NCI-H774 (cell line): ENCODE results near the gene RAD51B.

Experiments used
- DNase-seq: peaks from one replicate; lab custom pipeline; 2025; lab: John Stamatoyannopoulos, UW

The RAD51B gene

DNA sequence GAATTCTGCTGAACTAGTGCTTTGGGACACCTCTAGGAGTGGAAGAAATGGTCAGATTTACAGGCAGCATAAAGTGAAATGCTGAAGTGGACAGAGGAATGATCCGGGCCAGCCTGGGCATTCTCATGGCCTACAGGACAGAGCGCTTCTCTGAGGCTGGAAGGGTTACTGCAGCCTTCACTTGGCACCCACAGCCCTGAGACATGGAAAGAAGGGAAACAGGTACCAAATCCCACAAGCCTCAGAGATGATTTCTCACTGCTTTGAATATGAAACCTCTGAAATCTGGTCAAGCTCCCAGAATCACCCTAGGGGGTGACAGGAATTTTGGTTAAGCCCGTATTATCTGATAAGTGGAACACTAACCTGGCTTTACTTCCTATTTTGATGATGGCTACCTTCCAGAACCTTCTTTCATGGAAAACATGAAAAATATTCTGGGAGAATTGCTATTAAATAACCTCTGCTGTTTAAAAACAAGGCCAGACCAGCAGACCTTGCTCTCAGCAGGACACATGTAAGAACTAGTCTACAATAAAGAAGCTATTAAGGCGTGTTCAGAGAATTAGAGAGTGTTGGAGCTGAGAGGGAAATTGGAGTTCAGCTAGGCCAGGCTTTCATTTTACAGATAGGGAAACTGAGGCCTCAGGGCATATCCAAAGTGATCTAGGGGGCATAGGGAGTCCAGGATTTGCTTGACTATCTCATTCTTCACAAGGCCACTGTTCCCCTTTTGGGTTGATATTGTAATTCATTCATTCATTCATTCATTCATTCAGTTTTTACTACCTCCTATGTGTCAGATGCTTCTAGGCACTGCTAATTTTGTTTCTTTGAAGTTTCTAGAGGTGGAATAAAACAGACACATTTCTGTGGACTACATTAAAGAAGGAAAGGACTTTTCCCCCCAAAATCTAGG lies 691.8 kb downstream of the RAD51B start:
- no peak for DNase-seq

DNA sequence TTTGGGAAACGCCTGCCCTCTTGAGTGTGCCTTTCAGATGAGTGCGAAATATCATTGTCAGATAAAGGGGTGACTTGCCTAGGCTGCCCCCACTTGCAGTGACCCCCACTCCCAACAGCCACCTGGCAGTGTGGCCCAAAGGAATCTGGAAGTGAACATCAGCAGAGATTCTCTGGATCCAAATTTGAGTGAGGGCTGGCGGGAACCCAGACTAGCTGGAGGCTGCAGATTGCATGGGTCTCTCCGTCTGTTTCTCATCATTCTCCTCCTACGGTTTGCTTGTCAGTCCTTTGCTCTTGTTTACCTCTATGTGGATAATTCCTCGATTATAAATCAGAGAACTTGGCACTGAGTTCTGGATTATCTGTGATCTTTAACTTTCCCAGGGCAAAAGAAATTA lies 692.5 kb downstream of the RAD51B start:
- DNase-seq: no peak

DNA sequence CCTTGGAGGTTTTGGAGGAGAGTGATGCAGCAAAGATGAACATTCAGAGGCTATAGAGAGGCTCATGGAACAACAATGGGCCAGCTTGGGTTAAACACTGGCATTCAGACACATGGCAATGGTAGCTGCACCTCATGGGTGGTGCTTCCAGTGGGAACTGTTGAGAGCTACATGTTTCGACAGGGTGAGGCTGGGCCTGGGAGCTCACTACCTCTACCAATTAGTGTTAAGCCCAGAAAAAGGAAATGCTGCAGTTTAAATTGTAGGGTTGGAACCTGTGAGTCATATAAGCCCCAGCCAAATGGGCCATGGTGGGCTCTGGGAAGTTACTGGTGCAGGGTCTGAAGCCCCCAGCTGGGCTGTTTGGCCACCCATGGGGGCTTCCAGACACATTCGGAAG lies 693.6 kb downstream of the RAD51B start:
- no peak for DNase-seq

GRCh38 chr14:68513838-68514607 lies 694.4 kb downstream of the RAD51B start:
- DNase-seq: no peak

DNA sequence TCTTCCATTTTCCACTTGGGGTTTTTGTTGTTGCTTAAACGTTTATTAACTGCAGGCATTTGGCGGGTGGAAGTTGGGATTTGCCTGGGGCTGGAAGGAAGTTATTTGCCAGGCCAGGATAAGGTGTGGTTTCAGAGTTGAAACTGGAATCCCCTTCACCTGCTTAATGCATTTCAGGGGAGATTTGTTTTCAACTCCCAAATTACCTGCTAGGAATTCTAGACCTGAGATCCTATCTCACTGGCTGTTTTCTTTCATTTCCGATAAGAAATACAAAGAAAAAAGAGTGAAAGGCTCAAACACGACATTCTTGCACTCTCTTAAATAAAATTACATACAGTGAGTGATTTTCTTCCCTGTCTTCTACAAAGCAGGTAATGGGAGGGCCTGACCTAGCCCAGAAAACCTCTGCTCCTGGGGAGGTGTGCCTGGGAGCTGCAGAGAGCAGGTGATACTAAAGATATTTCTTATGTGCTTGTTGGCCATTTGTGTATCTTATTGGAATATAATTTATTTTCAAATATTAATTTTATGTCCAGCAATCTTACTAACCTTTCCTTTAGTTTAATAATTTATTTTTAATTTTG lies 695.1 kb downstream of the RAD51B start:
- no peak for DNase-seq

- DNase-seq: no peak
Measured at GRCh38 chr14:68516342-68516741, 696.8 kb downstream of the RAD51B start.

GRCh38 chr14:68518166-68518565 lies 698.6 kb downstream of the RAD51B start:
- DNase-seq: no peak

DNA sequence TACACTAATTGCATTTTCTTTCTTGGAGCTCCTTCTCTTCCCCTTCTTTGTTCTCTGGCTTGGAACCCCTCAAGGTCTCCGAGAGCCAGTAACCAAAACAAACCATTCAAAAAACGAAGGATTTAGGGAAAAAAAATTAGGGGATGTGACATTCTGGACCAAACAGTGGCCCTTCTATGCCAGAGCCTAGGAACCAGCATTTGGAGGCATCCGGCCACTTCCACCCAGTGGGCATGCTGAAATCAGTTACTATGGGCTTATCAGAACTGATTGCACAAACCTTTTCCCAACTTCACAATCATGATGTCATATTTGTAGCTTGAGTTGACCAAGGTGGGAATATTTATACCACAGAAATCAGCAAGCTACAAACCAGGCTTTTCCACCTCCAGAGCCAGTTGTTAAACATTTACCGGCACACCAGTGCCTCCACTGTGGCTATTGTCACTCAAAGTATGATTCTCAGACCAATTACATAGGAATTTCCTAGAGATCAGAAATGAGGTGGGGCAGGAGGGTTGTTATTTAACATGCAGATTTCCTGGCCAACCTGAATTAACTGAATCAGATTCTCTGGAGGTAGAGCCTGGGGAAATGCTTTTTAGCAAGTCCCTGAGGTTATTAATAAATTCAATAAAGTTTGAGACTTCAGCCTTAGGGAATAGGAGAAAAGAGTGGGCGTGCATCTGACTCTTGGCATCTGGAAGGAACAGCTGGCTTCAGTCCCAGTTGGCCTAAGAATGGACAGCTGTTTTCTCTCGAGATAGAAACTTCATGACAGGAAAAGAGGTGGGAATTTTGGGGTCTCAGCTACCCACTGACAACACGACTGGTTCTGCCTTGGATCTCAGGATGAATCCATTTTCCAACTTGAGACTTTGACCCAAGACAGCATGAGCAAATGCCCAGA lies 699.4 kb downstream of the RAD51B start:
- no peak for DNase-seq

DNA sequence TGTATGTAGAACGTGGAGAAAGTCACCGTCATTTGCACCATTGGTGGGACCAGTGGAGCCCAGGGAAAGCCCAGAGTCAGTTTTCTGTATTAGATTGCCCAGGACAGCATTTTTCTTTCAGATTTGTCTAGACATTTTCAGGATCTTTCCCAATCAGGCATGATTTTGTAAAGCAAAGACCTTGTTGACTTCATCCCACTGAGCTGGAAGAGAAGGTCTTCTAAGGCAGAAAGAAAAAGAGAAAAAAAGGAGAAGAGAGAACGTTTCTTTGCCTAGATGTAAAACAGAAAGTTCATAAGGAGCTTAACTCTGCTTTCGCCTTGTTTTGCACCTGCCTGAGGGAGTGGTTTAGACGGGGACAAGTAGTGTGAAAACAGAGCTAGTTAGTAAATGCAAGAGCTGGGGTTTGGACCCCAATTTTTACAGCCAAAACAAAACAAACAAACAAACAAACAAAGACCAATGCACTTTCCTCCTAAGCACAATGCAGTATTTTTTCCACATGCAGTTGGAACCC lies 700.1 kb downstream of the RAD51B start:
- DNase-seq: no peak

DNA sequence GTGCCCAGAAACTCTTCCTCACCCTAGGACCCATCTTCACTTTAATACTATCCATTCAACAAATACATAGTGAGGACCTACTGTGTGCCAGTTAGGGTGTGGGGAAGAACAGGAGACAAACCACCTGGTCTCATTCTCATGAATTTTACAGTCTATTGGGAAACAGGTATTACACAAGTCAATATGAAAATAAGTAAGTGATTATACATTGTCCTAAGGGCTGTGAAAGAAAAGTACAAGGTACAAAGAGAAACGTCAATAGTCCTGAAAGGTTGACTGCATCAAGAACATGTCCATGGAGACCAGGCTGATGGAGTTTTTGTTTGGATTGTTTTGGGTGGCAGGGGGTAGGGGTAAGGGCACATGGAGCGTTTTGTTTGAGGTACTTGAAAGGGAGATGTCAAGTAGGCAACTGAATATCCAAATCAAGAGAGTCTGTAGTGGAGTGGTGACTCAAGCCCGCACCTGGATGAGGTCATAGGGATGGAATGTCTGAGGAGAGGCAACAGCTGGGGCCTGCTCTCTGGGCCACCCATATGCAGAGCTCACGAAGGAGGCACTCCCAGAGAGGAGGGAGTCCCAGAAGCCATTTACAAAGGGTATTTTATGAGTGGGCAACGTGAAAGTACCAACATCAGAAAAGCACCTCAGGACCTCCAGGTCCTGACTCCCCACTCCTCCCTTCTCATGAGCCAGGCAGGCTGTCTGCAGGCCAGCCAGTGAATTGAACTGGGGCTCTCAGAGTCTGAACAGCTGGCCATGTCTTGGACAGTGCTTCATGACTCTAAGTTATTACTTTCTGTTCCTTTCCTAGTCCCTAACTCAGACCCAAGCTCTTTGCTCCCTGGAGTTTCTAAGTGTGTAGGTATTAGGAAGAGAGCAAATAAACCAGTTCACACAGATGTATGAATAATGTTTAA lies 701.3 kb downstream of the RAD51B start:
- peak; percentile 40 for DNase-seq

- DNase-seq: no peak
Measured at GRCh38 chr14:68521557-68521901, 702.0 kb downstream of the RAD51B start.

DNA sequence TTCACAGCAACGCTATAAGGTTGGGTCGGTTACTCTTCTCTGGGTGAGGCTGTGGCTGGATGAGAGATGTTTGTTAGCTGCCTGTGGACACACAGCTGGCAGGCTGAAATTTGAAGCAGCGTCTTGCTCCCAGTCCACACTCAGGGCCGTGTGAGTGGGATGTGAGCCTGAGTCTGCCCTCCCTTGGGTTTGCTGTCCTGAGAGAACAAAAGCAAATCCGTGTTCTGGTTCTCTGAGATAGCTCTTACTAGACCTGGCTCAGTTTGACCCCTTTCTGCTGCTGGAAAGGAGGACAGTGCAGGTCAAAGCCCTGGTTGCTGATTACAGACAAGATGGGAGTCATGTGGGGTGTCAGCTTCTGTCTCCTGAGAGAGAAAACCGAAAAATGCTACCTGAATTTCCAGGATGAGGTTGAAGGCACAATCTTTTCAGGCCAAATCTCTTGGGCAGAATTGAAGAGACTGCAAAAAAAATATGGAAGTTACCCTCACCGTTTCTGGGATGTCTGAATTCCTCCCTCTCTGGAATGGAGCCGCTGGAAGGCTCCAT lies 702.5 kb downstream of the RAD51B start:
- no peak for DNase-seq

DNA sequence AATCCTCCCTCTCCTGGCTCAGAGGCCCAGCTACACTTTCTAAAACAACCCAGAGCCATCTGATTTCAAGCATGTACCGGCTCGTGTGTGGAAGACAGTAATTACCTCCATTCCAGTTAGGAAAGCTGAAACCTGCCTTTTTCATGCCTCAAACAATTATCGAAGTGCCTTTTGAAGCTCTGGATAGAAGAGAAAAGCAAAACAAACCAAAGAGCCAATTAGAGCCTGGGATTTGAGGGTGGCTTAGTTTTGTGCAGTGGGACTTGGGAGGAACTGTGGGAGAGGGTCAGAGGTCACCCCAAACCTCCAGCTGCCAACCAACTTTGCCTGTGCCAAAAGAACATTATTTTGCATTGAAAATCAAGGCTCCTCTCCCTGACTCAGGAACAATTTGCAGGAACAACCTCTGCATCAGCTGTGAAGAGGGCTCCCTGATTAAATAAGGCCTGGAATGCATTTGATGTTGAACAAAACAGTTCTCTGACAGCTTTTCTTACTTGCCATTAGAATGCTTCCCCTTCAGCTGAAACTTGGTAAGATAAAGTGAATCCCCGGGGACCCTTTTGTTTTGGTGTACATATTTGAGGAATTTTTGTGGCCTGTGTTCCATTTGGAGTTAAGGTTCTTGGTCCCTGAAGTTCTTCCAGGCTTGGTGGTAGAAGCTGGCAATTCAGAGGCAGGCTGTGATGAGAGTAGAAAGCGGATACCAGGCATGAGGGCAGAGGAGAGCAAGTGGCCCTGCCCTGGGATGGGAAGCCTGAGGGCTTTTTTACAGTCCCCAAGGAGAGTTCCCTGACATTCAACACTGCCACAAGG lies 703.1 kb downstream of the RAD51B start:
- no peak for DNase-seq

- DNase-seq: no peak
Measured at GRCh38 chr14:68523326-68523610, 703.7 kb downstream of the RAD51B start.

- no peak for DNase-seq
Measured at GRCh38 chr14:68523989-68524725, 704.6 kb downstream of the RAD51B start.

GRCh38 chr14:68525516-68525915 lies 705.9 kb downstream of the RAD51B start:
- DNase-seq: no peak

- DNase-seq: no peak
Measured at GRCh38 chr14:68526512-68527091, 707.0 kb downstream of the RAD51B start.

DNA sequence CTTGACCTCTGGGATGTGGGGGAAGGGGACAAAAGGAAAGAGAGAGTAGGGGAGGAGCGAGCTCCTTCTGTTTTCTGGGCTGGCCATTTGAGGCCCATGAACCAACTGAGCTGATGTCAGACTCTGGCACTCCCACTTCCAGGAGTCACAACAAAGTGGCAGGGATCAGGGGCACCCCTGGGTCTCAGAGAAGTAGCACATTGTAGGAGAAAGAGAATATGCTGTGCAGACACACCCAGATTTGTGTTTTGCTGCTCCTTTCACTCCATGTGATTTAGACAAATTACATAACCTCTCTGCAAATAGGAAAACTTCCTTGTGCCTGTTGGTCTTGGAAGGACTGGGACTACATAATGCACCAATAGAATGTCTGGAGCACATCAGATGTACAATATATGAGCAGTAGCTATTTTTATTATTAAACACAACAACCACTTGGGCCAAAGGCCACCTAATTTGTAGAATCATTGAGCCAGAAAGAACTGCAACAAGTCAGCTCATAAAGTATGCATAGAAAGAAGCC lies 707.8 kb downstream of the RAD51B start:
- DNase-seq: no peak
